Activated CD4-positive, alpha-beta T cell treated with anti-CD3 and anti-CD28 coated beads for 24 hours (primary cell): ENCODE measurements around the gene PIGU.
"Not testable (repeated sequence)": the region's sequence is repeated elsewhere in the genome, so short reads cannot be mapped to it uniquely, and the experiment has no call there.

Source experiments
- DNase-seq, 2 donors: peaks; one replicate each; pipeline ENCODE4 v3.0.0-alpha.2; 2020; ENCODE audit warnings: low read depth in 2 of 2

The PIGU gene

GRCh38 chr20:34661811-34662210 is 15.1 kb downstream of the PIGU start:
- not testable (repeated sequence) for DNase-seq

DNA sequence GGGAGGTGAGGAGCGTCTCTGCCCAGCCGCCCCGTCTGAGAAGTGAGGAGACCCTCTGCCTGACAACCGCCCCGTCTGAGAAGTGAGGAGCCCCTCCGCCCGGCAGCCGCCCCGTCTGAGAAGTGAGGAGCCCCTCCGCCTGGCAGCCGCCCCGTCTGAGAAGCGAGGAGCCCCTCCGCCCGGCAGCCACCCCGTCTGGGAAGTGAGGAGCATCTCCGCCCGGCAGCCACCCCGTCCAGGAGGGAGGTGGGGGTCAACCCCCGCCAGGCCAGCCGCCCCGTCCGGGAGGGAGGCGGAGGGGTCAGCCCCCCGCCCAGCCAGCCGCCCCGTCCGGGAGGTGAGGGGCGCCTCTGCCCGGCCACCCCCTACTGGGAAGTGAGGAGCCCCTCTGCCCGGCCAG is 18.2 kb downstream of the PIGU start:
- not testable (repeated sequence) for DNase-seq

GRCh38 chr20:34654207-34654744 is 22.6 kb downstream of the PIGU start:
- no peak for DNase-seq

GRCh38 chr20:34651200-34651599 is 25.7 kb downstream of the PIGU start:
- no peak for DNase-seq

- no peak for DNase-seq
Observed at GRCh38 chr20:34647737-34648136, 29.2 kb downstream of the PIGU start.

- no peak for DNase-seq
Observed at GRCh38 chr20:34644951-34645350, 31.9 kb downstream of the PIGU start.

DNA sequence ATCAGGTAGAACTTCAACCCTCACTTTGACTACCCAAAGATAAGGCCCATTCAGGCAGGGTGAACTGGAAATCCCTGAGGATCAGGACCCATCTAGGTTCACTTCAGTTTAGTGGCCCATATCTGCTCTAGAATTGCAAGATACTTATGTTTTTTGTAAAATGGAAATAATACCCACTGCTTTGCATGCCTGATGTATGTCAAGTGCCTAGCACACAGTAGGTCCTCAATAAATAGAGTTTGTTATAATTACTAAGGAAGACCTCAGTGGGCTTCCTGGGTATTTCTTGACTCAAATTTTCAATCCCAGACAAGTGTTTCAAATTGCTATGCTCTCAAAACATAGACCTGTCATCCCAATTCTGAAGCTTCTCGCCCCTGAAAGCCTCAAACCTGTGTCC is 32.5 kb downstream of the PIGU start:
- DNase-seq: no peak

- no peak for DNase-seq
Observed at GRCh38 chr20:34643928-34644327, 33.0 kb downstream of the PIGU start.

DNA sequence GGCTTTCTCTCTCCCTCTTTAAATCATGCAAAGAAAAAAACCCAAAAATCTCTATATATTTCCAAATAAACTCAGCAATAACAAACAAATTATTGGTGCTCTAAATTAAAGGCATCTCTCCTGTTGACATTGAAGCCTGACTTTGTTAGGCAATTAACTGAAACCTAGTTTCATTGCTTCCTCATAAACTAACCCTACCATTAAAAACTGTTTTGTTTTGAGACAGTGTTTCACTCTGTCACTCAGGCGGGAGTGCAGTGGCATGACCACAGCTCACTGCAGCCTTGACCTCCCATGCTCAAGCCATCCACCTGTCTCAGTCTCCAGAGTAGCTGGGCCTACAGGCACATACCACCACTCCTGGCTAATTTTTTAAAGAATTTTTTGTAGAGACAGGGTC is 34.9 kb downstream of the PIGU start:
- no peak for DNase-seq

DNA sequence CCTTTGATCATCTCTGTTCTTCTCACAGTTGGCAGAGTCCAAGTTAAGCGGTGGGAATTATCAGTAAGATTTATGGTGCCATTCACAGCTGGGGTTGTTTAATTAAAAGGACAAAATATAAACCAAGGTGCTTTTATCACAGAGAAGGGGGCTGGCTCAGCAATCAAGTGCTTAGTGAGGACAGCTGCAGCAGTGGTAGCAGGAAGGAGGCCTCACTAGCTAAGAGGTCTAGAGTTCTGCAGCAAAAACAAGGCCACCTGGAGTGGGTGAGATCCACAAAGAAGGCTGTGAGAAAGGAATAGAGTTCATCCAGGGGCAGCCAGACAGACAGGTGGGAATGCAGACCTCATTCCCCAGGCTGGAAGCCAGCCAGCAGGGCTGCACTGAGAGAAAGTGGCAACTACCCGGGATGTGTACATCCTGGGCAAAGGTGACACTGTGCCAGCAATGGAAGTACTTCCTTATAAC is 37.1 kb downstream of the PIGU start:
- no peak for DNase-seq

GRCh38 chr20:34638532-34638931 is 38.4 kb downstream of the PIGU start:
- no peak for DNase-seq

GRCh38 chr20:34638039-34638292 is 38.9 kb downstream of the PIGU start:
- DNase-seq: no peak

GRCh38 chr20:34637245-34638038 is 39.5 kb downstream of the PIGU start:
- DNase-seq: no peak

DNA sequence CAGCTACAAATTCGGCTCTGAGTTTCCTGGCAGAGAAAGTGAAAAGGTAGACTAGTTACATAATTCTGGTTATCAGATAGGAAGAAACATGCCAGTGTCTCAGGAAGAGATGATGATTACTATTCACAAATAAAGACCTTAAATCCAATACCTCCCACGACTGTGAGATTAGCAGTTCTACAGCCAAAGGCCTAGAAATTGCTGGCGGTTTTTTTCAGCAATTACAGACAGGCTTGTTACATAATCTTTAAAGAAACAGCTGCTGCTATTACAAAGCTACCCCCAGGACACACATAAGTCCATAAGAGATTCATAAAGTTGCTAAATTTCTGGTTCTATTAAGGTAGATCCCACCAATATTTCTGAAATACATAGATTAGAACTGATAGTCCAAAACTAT is 40.2 kb downstream of the PIGU start:
- DNase-seq: no peak

- no peak for DNase-seq
Observed at GRCh38 chr20:34634392-34634791, 42.5 kb downstream of the PIGU start.

- no peak for DNase-seq
Observed at GRCh38 chr20:34632870-34633452, 43.9 kb downstream of the PIGU start.

DNA sequence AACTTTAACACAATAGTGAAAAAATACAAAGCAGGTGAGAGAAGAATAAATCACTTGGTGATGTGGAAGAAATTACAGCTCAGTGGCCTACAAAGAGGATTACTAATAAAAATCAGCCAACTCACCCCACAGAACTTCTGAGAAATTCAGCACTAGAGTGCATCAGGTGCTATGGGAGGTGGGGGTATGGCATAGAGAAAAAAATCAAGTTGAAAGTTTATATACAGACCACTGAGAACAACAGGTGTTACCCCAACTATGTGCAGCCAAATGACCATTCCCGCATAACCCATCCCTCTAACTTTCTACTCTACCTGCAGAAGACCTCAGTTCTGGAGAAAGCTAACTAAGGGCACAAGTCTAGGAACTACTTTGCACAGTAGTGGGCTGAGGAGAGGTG is 47.0 kb downstream of the PIGU start:
- DNase-seq: no peak

- DNase-seq: no peak
Observed at GRCh38 chr20:34629342-34629741, 47.5 kb downstream of the PIGU start.

GRCh38 chr20:34628026-34628425 is 48.9 kb downstream of the PIGU start:
- no peak for DNase-seq

GRCh38 chr20:34627458-34627857 is 49.4 kb downstream of the PIGU start:
- DNase-seq: no peak

GRCh38 chr20:34626992-34627391 is 49.9 kb downstream of the PIGU start:
- no peak for DNase-seq

DNA sequence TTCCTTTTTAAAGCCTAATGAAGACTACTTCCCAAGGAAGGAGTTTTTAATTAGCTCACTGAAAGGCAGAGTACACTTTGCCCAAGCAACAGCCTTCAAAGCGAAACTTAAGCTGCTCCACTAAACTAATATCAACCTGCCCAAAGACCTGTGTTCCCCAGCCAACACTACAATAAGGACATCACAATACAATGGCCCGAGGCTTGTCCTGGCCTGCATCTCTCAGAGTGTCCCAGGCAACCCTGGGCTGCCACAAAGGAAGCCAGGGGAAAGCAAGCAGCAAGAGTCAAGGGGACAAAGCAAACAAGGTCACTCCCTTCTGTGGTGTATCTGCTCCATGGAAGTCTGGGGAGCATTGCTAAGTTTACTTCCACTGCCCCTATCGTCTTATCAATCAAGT is 52.3 kb downstream of the PIGU start:
- no peak for DNase-seq

- DNase-seq: no peak
Observed at GRCh38 chr20:34622821-34623451, 54.0 kb downstream of the PIGU start.
